Skeletal muscle tissue (tissue), 4 donors: Measurements from ENCODE around the gene TMEM135. TPM values are rescaled to one million over a fixed set of nuclear protein-coding genes. Genes with fewer than 3 reads are reported as not detected.
"Not testable (repeated sequence)": the region's sequence is repeated elsewhere in the genome, so short reads cannot be mapped to it uniquely, and the experiment has no call there.

Experiments used
- H3K27ac ChIP-seq: one replicate; pipeline ENCODE4 v1.7.0; 2013; ENCODE audit warnings: mild to moderate bottlenecking, low read depth, low read length, inconsistent platforms
- H3K27me3 ChIP-seq, 3 donors: one replicate each; pipeline ENCODE4 v1.7.0; 2013; ENCODE audit warnings: low read length in 3 of 3; ENCODE audit not compliant: control insufficient read depth in 3 of 3, insufficient read depth in 3 of 3
- H3K36me3 ChIP-seq, 3 donors: one replicate each; pipeline ENCODE4 v1.7.0; 2013; ENCODE audit warnings: low read length in 3 of 3; ENCODE audit not compliant: control insufficient read depth in 3 of 3, insufficient read depth in 3 of 3
- H3K4me1 ChIP-seq, 3 donors: one replicate each; pipeline ENCODE4 v1.7.0; 2013; ENCODE audit warnings: low read length in 3 of 3, mild to moderate bottlenecking in 3 of 3; ENCODE audit not compliant: control insufficient read depth in 3 of 3, insufficient read depth in 3 of 3
- H3K4me3 ChIP-seq, 3 donors: one replicate each; pipeline ENCODE4 v1.7.0; 2013; ENCODE audit warnings: low read length in 3 of 3
- H3K9ac ChIP-seq, 3 donors: one replicate each; pipeline ENCODE4 v1.7.0; 2013; ENCODE audit warnings: low read length in 3 of 3, mild to moderate bottlenecking in 3 of 3, moderate library complexity in 2 of 3, low read depth in 1 of 3
- H3K9me3 ChIP-seq, 3 donors: one replicate each; pipeline ENCODE4 v1.7.0; 2013; ENCODE audit warnings: low read length in 3 of 3; ENCODE audit not compliant: control insufficient read depth in 3 of 3
- total RNA-seq: library from RNA; depleted of rRNA; stranded (reverse); fragments of >200 nt; gene quantifications from one replicate; pipeline ENCODE4 v1.2.3, GENCODE V29; 2014
- donor health status: Osteomylitis.

Gene TMEM135
- 35.5 TPM for total RNA-seq

- no peaks in the 10 kb centered on the region for H3K27me3 ChIP-seq
- peak within 1 kb of the TSS; percentile 92 for H3K27ac ChIP-seq
- H3K9ac ChIP-seq = peak within 1 kb of the TSS; percentile 88 to 93 (median 88)
- no peaks in the 10 kb centered on the region for H3K36me3 ChIP-seq
- peaks cover 6 to 15% (median 10%) of the 10 kb centered on the region in 3 donors for H3K4me1 ChIP-seq
- no peaks in the 10 kb centered on the region for H3K9me3 ChIP-seq
- peak within 1 kb of the TSS; percentile 71 to 92 (median 86) for H3K4me3 ChIP-seq
Observed at GRCh38 chr11:87037450-87038234, at the start of gene TMEM135. Gene TMEM135, plus strand, starts transcription at chr11:87037934. Its CDS starts 112 bp downstream, at chr11:87038046.

GRCh38 chr11:86988351-86988881 is 49.3 kb upstream of the TMEM135 start:
- Histone ChIP-seq H3K27ac (no peak overlapping the region), H3K9me3 (no peaks in the 10 kb centered on the region), H3K4me3 (no peak overlapping the region), H3K9ac (no peak overlapping the region), H3K27me3 (no peaks in the 10 kb centered on the region), H3K36me3 (no peaks in the 10 kb centered on the region), H3K4me1 (peaks cover 10 to 23% (median 18%) of the 10 kb centered on the region in 3 donors)

- Histone ChIP-seq H3K27ac (no peak overlapping the region), H3K27me3 (no peaks in the 10 kb centered on the region), H3K9me3 (no peaks in the 10 kb centered on the region), H3K36me3 (no peaks in the 10 kb centered on the region), H3K4me1 (peaks cover under 1 to 13% (median 8%) of the 10 kb centered on the region in 3 donors), H3K4me3 (no peak overlapping the region), H3K9ac (no peak overlapping the region)
Observed at GRCh38 chr11:86990031-86990430, 47.7 kb upstream of the TMEM135 start.

GRCh38 chr11:86990515-86990914 is 47.2 kb upstream of the TMEM135 start:
- Histone ChIP-seq H3K4me3 (no peak overlapping the region), H3K9me3 (no peaks in the 10 kb centered on the region), H3K9ac (no peak overlapping the region), H3K4me1 (peaks cover 0 to 12% (median 5%) of the 10 kb centered on the region in 3 donors), H3K27me3 (no peaks in the 10 kb centered on the region), H3K27ac (no peak overlapping the region), H3K36me3 (no peaks in the 10 kb centered on the region)

GRCh38 chr11:86991341-86991740 is 46.4 kb upstream of the TMEM135 start:
- Histone ChIP-seq H3K4me3 (no peak overlapping the region), H3K9me3 (no peaks in the 10 kb centered on the region), H3K27ac (no peak overlapping the region)

GRCh38 chr11:86992340-86992739 is 45.4 kb upstream of the TMEM135 start:
- peaks cover 0 to 12% (median 5%) of the 10 kb centered on the region in 3 donors for H3K4me1 ChIP-seq
- H3K36me3 ChIP-seq, H3K4me3 ChIP-seq: not testable (repeated sequence)

More at GRCh38 chr11:86991341-86991740, 46.4 kb upstream of the TMEM135 start:
- peaks cover 0 to 12% (median 5%) of the 10 kb centered on the region in 3 donors for H3K4me1 ChIP-seq
- no peaks in the 10 kb centered on the region for H3K36me3 ChIP-seq
- no peaks in the 10 kb centered on the region for H3K27me3 ChIP-seq
- no peak overlapping the region for H3K9ac ChIP-seq

GRCh38 chr11:86993031-86993430 is 44.7 kb upstream of the TMEM135 start:
- no peaks in the 10 kb centered on the region for H3K9me3 ChIP-seq
- H3K27me3 ChIP-seq = no peaks in the 10 kb centered on the region
- H3K4me3 ChIP-seq = no peak overlapping the region
- peaks cover 0 to 12% (median 5%) of the 10 kb centered on the region in 3 donors for H3K4me1 ChIP-seq
- H3K9ac ChIP-seq = no peak overlapping the region
- H3K36me3 ChIP-seq = no peaks in the 10 kb centered on the region
- H3K27ac ChIP-seq = no peak overlapping the region

More at GRCh38 chr11:86992340-86992739, 45.4 kb upstream of the TMEM135 start:
- not testable (repeated sequence) for H3K9ac ChIP-seq, H3K9me3 ChIP-seq, H3K27me3 ChIP-seq, H3K27ac ChIP-seq

GRCh38 chr11:86996953-86997570 is 40.7 kb upstream of the TMEM135 start:
- no peak overlapping the region for H3K9ac ChIP-seq

GRCh38 chr11:86999388-86999787 is 38.3 kb upstream of the TMEM135 start:
- Histone ChIP-seq H3K9ac (no peak overlapping the region), H3K27ac (no peak overlapping the region), H3K4me1 (no peaks in the 10 kb centered on the region), H3K9me3 (no peaks in the 10 kb centered on the region), H3K27me3 (no peaks in the 10 kb centered on the region), H3K36me3 (no peaks in the 10 kb centered on the region), H3K4me3 (no peak overlapping the region)

More at GRCh38 chr11:86996953-86997570, 40.7 kb upstream of the TMEM135 start:
- Histone ChIP-seq H3K9me3 (no peaks in the 10 kb centered on the region), H3K27me3 (no peaks in the 10 kb centered on the region), H3K27ac (no peak overlapping the region), H3K36me3 (no peaks in the 10 kb centered on the region), H3K4me1 (no peaks in the 10 kb centered on the region), H3K4me3 (no peak overlapping the region)
